Measurements from ENCODE around the gene CCT5. TPM values are rescaled to one million over a fixed set of nuclear protein-coding genes. Genes with fewer than 3 reads are reported as not detected.
A peak's percentile ranks its signal among the peaks of the same experiment; 100 is the strongest.
"Not testable (repeated sequence)": the region's sequence is repeated elsewhere in the genome, so short reads cannot be mapped to it uniquely, and the experiment has no call there.

Gene CCT5
- total RNA-seq, 3 donors from 2014 or later (not counting 1 experiment from before 2014, with no cell fraction given) = 62.2 to 88.0 (median 73.5) TPM

DNA sequence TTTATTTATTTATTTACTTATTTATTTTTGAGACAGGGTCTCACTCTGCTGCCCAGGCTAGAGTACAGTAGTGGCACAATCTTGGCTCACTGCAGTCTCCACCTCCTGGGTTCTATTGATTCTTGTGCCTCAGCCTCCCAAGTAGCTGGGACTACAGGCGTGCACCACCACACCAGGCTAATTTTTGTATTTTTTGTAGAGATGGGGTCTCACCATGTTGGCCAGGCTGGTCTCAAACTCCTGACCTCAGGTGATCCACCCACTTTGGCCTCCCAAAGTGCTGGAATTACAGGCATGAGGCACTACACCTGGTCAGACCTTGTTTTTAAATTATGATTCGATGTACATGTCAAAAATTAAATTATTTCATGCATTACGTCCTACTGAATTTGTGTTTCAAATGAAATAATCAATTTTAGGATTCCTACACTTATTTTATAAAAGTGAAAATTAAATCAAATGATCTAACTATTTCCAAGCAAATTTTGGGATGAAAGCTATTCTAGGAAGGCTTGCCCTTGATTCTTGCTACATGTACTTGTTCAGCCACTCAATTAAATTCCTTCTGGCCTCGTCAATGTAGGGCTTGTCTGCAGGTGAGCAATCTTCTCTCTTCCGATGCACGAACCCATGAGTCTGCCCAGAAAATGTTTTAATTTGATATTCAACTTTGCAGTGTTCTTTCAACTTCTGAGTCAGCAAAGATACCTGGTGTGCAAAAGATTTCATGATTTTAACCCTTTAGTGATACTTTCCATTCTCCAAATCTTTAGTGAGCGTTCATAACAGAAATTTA, 30.0 kb downstream of the CCT5 start:
- Mint-ChIP-seq H3K27me3 (ENCODE audit: low read depth in 2 of 2) (peaks cover 11 to 12% of the 10 kb centered on the region in 2 donors), H3K4me1 (peaks cover 4 to 10% of the 10 kb centered on the region in 2 donors), H3K27ac (no peak overlapping the region), H3K4me3 (no peak overlapping the region), H3K9me3 (no peaks in the 10 kb centered on the region), H3K36me3 (no peaks in the 10 kb centered on the region)
- ATAC-seq (no peak), DNase-seq (no peak)
- TF ChIP-seq, protein P1, sequence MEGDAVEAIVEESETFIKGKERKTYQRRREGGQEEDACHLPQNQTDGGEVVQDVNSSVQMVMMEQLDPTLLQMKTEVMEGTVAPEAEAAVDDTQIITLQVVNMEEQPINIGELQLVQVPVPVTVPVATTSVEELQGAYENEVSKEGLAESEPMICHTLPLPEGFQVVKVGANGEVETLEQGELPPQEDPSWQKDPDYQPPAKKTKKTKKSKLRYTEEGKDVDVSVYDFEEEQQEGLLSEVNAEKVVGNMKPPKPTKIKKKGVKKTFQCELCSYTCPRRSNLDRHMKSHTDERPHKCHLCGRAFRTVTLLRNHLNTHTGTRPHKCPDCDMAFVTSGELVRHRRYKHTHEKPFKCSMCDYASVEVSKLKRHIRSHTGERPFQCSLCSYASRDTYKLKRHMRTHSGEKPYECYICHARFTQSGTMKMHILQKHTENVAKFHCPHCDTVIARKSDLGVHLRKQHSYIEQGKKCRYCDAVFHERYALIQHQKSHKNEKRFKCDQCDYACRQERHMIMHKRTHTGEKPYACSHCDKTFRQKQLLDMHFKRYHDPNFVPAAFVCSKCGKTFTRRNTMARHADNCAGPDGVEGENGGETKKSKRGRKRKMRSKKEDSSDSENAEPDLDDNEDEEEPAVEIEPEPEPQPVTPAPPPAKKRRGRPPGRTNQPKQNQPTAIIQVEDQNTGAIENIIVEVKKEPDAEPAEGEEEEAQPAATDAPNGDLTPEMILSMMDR (IDR thresholded peaks at IDR 0.05) = no peak
- Histone ChIP-seq H3K36me3 (ENCODE audit: control insufficient read depth, insufficient read depth, low read length) (no peaks in the 10 kb centered on the region), H3K4me3 (ENCODE audit: low read length) (no peak overlapping the region), H3K4me1 (ENCODE audit: control insufficient read depth, insufficient read depth, low read length) (peaks cover 2% of the 10 kb centered on the region), H3K9me3 (ENCODE audit: control insufficient read depth, insufficient read depth, low read length) (no peaks in the 10 kb centered on the region), H3K27ac (ENCODE audit: low read length) (no peak overlapping the region), H3K27me3 (ENCODE audit: control insufficient read depth, insufficient read depth, low read length) (no peaks in the 10 kb centered on the region)
- intact Hi-C loops (cut with micrococcal nuclease) = loop anchor here (5.0 kb wide), 1 partner anchor 97 kb away; no protein-coding TSS in a partner anchor
- WGBS (ENCODE audit: insufficient coverage) = 93% methylated on average over 6 of the region's 7 CpGs

DNA sequence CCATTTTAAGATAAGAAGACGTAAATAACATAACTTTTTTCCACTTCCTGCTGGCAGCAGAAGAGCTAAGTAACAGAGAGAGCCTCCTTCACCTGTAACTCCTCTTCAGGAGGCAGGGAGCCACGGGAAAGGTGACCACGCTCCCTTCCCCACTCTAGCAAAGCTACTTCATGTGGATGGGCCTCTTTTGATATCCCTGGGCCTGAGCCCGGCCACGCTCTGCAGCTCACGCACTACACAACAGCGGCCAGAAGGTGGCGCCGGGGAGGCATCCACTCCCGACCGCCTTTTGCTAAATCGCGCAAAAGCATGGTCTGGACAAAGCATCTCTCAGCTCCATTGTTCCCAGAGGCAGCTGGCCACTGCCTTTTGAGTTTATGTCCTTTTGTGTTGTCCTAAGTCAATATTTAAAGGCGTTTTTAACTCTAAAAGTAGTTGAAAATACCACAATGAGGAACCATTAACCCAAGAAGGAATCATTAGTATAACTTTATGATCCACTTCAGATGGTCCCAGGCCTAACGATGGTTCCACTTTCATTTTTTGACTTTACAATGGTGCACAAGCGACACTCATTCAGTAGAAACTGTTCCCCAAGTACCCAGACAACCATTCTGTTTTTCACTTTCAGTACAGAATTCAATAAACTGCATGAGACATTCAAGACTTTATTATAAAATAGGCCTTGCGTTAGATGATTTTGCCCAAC, 34.0 kb downstream of the CCT5 start:
- peaks cover 0 to 7% of the 10 kb centered on the region in 2 donors for H3K27me3 Mint-ChIP-seq (ENCODE audit: low read depth in 2 of 2)
- WGBS (ENCODE audit: insufficient coverage) = 22% methylated on average over 17 of the region's 17 CpGs
- TF ChIP-seq, protein P1 (IDR thresholded peaks at IDR 0.05) = peak; percentile 92
- no peak overlapping the region for H3K27ac Mint-ChIP-seq
- Histone ChIP-seq H3K36me3 (ENCODE audit: control insufficient read depth, insufficient read depth, low read length) (no peaks in the 10 kb centered on the region), H3K27ac (ENCODE audit: low read length) (no peak overlapping the region), H3K9me3 (ENCODE audit: control insufficient read depth, insufficient read depth, low read length) (no peaks in the 10 kb centered on the region), H3K27me3 (ENCODE audit: control insufficient read depth, insufficient read depth, low read length) (no peaks in the 10 kb centered on the region), H3K4me1 (ENCODE audit: control insufficient read depth, insufficient read depth, low read length) (no peaks in the 10 kb centered on the region), H3K4me3 (ENCODE audit: low read length) (no peak overlapping the region)
- DNase-seq = peak; percentile 71 to 84
- peaks cover 0 to 4% of the 10 kb centered on the region in 2 donors for H3K4me1 Mint-ChIP-seq
- peak; percentile 93 to 99 (median 99) for ATAC-seq
- intact Hi-C loops (cut with micrococcal nuclease) = loop anchor here (1.0 to 5.0 kb wide), 4 partner anchors 80 to 344 kb away; no protein-coding TSS in a partner anchor
- no peaks in the 10 kb centered on the region for H3K36me3 Mint-ChIP-seq
- no peaks in the 10 kb centered on the region for H3K9me3 Mint-ChIP-seq
- H3K4me3 Mint-ChIP-seq = no peak overlapping the region

DNA sequence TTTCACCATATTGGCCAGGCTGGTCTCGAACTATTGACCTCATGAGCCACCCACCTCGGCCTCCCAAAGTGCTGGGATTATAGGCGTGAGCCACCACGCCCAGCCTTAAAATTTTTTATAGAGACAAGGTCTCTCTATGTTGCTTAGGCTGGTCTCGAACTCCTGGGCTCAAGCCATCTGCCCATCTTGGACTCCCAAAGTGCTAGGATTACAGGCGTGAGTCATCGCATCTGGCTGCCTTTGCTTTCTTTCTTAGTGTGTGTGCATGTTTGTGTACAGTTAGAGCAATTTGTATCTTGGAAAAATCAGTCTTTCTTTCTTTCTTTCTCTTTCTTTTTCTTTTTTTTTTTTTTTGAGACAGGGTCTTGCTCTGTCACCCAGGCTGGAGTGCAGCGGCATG, 35.3 kb downstream of the CCT5 start:
- DNase-seq; H3K4me1 Mint-ChIP-seq; H3K36me3 Mint-ChIP-seq; ATAC-seq; H3K9me3 ChIP-seq (ENCODE audit: control insufficient read depth, insufficient read depth, low read length); H3K27me3 ChIP-seq (ENCODE audit: control insufficient read depth, insufficient read depth, low read length); H3K9me3 Mint-ChIP-seq; intact Hi-C loops (cut with micrococcal nuclease); H3K27ac Mint-ChIP-seq; H3K27ac ChIP-seq (ENCODE audit: low read length); H3K4me3 Mint-ChIP-seq; H3K27me3 Mint-ChIP-seq (ENCODE audit: low read depth in 2 of 2); H3K4me1 ChIP-seq (ENCODE audit: control insufficient read depth, insufficient read depth, low read length); H3K36me3 ChIP-seq (ENCODE audit: control insufficient read depth, insufficient read depth, low read length); H3K4me3 ChIP-seq (ENCODE audit: low read length): not testable (repeated sequence)
- 94% methylated on average over 6 of the region's 8 CpGs for WGBS (ENCODE audit: insufficient coverage)

DNA sequence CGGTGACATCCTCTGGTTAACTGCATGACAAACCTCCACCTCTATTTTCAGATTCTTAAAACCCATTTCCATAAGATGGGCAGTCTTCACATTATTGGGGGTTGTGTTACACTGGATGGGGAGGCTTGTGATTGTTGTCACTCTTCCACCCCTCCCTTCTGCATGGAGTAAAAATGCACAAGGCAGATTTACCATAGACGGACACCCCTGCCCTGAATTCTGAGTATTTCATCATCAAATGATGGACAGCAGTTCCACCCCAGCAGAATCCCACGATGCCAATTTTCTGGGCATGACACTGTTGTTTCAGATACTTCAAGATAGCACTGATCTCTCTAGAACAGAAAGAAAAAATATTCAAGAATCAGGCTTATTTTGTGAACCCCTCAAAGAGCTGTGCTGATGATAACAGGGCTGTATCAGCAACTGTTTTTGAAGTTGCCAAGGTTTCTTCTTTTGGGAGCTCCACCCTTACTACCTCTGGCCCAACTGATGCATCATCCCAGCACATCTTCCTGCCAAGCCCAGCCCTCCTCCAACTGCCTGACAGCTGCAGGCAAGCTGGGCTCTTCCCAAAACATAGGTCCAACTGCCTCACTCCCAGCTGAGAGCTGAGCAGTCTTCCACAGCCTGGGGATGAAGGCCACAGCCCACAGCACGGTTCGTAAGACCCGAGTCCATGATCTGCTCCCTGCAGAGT, 36.2 kb downstream of the CCT5 start:
- Histone ChIP-seq H3K4me1 (ENCODE audit: control insufficient read depth, insufficient read depth, low read length) (no peaks in the 10 kb centered on the region), H3K4me3 (ENCODE audit: low read length) (no peak overlapping the region), H3K9me3 (ENCODE audit: control insufficient read depth, insufficient read depth, low read length) (no peaks in the 10 kb centered on the region), H3K27ac (ENCODE audit: low read length) (no peak overlapping the region), H3K36me3 (ENCODE audit: control insufficient read depth, insufficient read depth, low read length) (no peaks in the 10 kb centered on the region), H3K27me3 (ENCODE audit: control insufficient read depth, insufficient read depth, low read length) (no peaks in the 10 kb centered on the region)
- Mint-ChIP-seq H3K9me3 (no peaks in the 10 kb centered on the region), H3K27ac (no peak overlapping the region), H3K36me3 (no peaks in the 10 kb centered on the region), H3K27me3 (ENCODE audit: low read depth in 2 of 2) (peaks cover 0 to 7% of the 10 kb centered on the region in 2 donors), H3K4me3 (no peak overlapping the region), H3K4me1 (peaks cover 0 to 4% of the 10 kb centered on the region in 2 donors)
- intact Hi-C loops (cut with micrococcal nuclease) = no loop called here
- TF ChIP-seq, protein P1 (IDR thresholded peaks at IDR 0.05) = no peak
- ATAC-seq (no peak), DNase-seq (no peak)
- 92% methylated on average over 5 of the region's 6 CpGs for WGBS (ENCODE audit: insufficient coverage)
